ENCODE data around the gene CBX8.
"Not testable (repeated sequence)": the region's sequence is repeated elsewhere in the genome, so short reads cannot be mapped to it uniquely, and the experiment has no call there.

CBX8 gene

GRCh38 chr17:79774561-79774975 is 22.3 kb downstream of the CBX8 start:
- TF ChIP-seq SPI1 (IDR thresholded peaks at IDR 0.05; ENCODE audit: low read depth, low read length), result no peak
- no peak for TF ChIP-seq POLR2A (IDR thresholded peaks at IDR 0.05; ENCODE audit: low read depth, low read length)
- TF ChIP-seq TAF1 (IDR thresholded peaks at IDR 0.05; ENCODE audit: low read depth, low read length), result no peak
- no peak for TF ChIP-seq POLR2AphosphoS5 (IDR thresholded peaks at IDR 0.05; ENCODE audit: low read depth, low read length)
- TF ChIP-seq POU2F2 (IDR thresholded peaks at IDR 0.05; ENCODE audit: low read depth, low read length), result no peak
- no peak for TF ChIP-seq PAX5 (IDR thresholded peaks at IDR 0.05; ENCODE audit: insufficient read depth, low read length, severe bottlenecking)

GRCh38 chr17:79772726-79773125 is 24.2 kb downstream of the CBX8 start:
- not testable (repeated sequence) for DNase-seq (ENCODE audit: insufficient read length, low spot score); FAIRE-seq

More at GRCh38 chr17:79774561-79774975, 22.3 kb downstream of the CBX8 start:
- no peak for DNase-seq (ENCODE audit: insufficient read length, low spot score)
- FAIRE-seq, result no peak

GRCh38 chr17:79771276-79771675 is 25.6 kb downstream of the CBX8 start:
- no peak for FAIRE-seq
- DNase-seq (ENCODE audit: insufficient read length, low spot score), result no peak

GRCh38 chr17:79769570-79770506 is 27.0 kb downstream of the CBX8 start:
- DNase-seq (ENCODE audit: insufficient read length, low spot score), result no peak
- no peak for FAIRE-seq
- no peak for TF ChIP-seq POU2F2 (IDR thresholded peaks at IDR 0.05; ENCODE audit: low read depth, low read length)
- TF ChIP-seq POLR2A (IDR thresholded peaks at IDR 0.05; ENCODE audit: low read depth, low read length), result no peak
- no peak for TF ChIP-seq TAF1 (IDR thresholded peaks at IDR 0.05; ENCODE audit: low read depth, low read length)
- no peak for TF ChIP-seq SPI1 (IDR thresholded peaks at IDR 0.05; ENCODE audit: low read depth, low read length)
- TF ChIP-seq PAX5 (IDR thresholded peaks at IDR 0.05; ENCODE audit: insufficient read depth, low read length, severe bottlenecking), result no peak
- TF ChIP-seq POLR2AphosphoS5 (IDR thresholded peaks at IDR 0.05; ENCODE audit: low read depth, low read length), result no peak

More at GRCh38 chr17:79771276-79771675, 25.6 kb downstream of the CBX8 start:
- TF ChIP-seq PAX5 (IDR thresholded peaks at IDR 0.05; ENCODE audit: insufficient read depth, low read length, severe bottlenecking) (no peak), POLR2A (IDR thresholded peaks at IDR 0.05; ENCODE audit: low read depth, low read length) (no peak), TAF1 (IDR thresholded peaks at IDR 0.05; ENCODE audit: low read depth, low read length) (no peak), POLR2AphosphoS5 (IDR thresholded peaks at IDR 0.05; ENCODE audit: low read depth, low read length) (no peak), POU2F2 (IDR thresholded peaks at IDR 0.05; ENCODE audit: low read depth, low read length) (no peak), SPI1 (IDR thresholded peaks at IDR 0.05; ENCODE audit: low read depth, low read length) (no peak)

- DNase-seq (ENCODE audit: insufficient read length, low spot score) (no peak), FAIRE-seq (no peak)
- no peak for TF ChIP-seq SPI1 (IDR thresholded peaks at IDR 0.05; ENCODE audit: low read depth, low read length)
- TF ChIP-seq POLR2AphosphoS5 (IDR thresholded peaks at IDR 0.05; ENCODE audit: low read depth, low read length), result no peak
Measured at GRCh38 chr17:79765708-79766107, 31.2 kb downstream of the CBX8 start.

- no peak for FAIRE-seq
- no peak for DNase-seq (ENCODE audit: insufficient read length, low spot score)
- no peak for TF ChIP-seq SPI1 (IDR thresholded peaks at IDR 0.05; ENCODE audit: low read depth, low read length)
- TF ChIP-seq POLR2A (IDR thresholded peaks at IDR 0.05; ENCODE audit: low read depth, low read length), result no peak
- no peak for TF ChIP-seq TAF1 (IDR thresholded peaks at IDR 0.05; ENCODE audit: low read depth, low read length)
Measured at GRCh38 chr17:79761894-79762589, 34.8 kb downstream of the CBX8 start.

GRCh38 chr17:79760197-79760906 is 36.5 kb downstream of the CBX8 start:
- no peak for TF ChIP-seq TAF1 (IDR thresholded peaks at IDR 0.05; ENCODE audit: low read depth, low read length)
- no peak for TF ChIP-seq POU2F2 (IDR thresholded peaks at IDR 0.05; ENCODE audit: low read depth, low read length)
- TF ChIP-seq POLR2A (IDR thresholded peaks at IDR 0.05; ENCODE audit: low read depth, low read length), result no peak
- no peak for TF ChIP-seq SPI1 (IDR thresholded peaks at IDR 0.05; ENCODE audit: low read depth, low read length)
- no peak for TF ChIP-seq PAX5 (IDR thresholded peaks at IDR 0.05; ENCODE audit: insufficient read depth, low read length, severe bottlenecking)
- no peak for TF ChIP-seq POLR2AphosphoS5 (IDR thresholded peaks at IDR 0.05; ENCODE audit: low read depth, low read length)
- DNase-seq (ENCODE audit: insufficient read length, low spot score) (no peak), FAIRE-seq (no peak)

GRCh38 chr17:79758271-79758670 is 38.6 kb downstream of the CBX8 start:
- TF ChIP-seq TAF1 (IDR thresholded peaks at IDR 0.05; ENCODE audit: low read depth, low read length) (no peak), PAX5 (IDR thresholded peaks at IDR 0.05; ENCODE audit: insufficient read depth, low read length, severe bottlenecking) (no peak), POLR2A (IDR thresholded peaks at IDR 0.05; ENCODE audit: low read depth, low read length) (no peak), POU2F2 (IDR thresholded peaks at IDR 0.05; ENCODE audit: low read depth, low read length) (no peak)
- DNase-seq (ENCODE audit: insufficient read length, low spot score), result no peak
- FAIRE-seq, result no peak

- DNase-seq (ENCODE audit: insufficient read length, low spot score) (no peak), FAIRE-seq (no peak)
- TF ChIP-seq POU2F2 (IDR thresholded peaks at IDR 0.05; ENCODE audit: low read depth, low read length) (no peak), TAF1 (IDR thresholded peaks at IDR 0.05; ENCODE audit: low read depth, low read length) (no peak), POLR2AphosphoS5 (IDR thresholded peaks at IDR 0.05; ENCODE audit: low read depth, low read length) (no peak), POLR2A (IDR thresholded peaks at IDR 0.05; ENCODE audit: low read depth, low read length) (no peak), PAX5 (IDR thresholded peaks at IDR 0.05; ENCODE audit: insufficient read depth, low read length, severe bottlenecking) (no peak), SPI1 (IDR thresholded peaks at IDR 0.05; ENCODE audit: low read depth, low read length) (no peak)
Measured at GRCh38 chr17:79757140-79757745, 39.6 kb downstream of the CBX8 start.
